GM12873 (cell line): ENCODE results near the gene FICD.

Experiments
- TF ChIP-seq, protein P1 (sequence below): IDR thresholded peaks from 2 replicates; pipeline ENCODE4 v1.5.1; 2012; ENCODE audit warnings: low read depth, mild to moderate bottlenecking, moderate library complexity, low read length, control low read depth; ENCODE audit not compliant: insufficient read depth; ENCODE audit errors: missing control alignments

FICD gene

DNA sequence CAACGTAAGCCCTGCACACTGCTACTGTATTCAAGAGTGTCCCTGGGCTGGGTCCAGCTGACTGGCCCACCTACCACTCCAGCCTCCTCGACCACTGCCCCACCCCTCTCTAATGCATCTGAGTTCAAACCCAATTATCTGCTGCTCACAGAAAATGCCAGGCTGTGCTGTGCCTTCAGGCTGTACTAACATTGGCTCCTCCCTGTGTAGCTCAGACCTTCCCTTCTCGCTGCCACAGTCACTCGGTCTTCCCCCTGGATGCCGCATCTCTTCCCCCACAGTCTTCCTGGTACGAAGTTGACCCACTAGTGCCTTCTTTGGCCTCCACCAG, 12.1 kb downstream of the FICD start:
- TF ChIP-seq, protein P1, sequence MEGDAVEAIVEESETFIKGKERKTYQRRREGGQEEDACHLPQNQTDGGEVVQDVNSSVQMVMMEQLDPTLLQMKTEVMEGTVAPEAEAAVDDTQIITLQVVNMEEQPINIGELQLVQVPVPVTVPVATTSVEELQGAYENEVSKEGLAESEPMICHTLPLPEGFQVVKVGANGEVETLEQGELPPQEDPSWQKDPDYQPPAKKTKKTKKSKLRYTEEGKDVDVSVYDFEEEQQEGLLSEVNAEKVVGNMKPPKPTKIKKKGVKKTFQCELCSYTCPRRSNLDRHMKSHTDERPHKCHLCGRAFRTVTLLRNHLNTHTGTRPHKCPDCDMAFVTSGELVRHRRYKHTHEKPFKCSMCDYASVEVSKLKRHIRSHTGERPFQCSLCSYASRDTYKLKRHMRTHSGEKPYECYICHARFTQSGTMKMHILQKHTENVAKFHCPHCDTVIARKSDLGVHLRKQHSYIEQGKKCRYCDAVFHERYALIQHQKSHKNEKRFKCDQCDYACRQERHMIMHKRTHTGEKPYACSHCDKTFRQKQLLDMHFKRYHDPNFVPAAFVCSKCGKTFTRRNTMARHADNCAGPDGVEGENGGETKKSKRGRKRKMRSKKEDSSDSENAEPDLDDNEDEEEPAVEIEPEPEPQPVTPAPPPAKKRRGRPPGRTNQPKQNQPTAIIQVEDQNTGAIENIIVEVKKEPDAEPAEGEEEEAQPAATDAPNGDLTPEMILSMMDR = no peak

DNA sequence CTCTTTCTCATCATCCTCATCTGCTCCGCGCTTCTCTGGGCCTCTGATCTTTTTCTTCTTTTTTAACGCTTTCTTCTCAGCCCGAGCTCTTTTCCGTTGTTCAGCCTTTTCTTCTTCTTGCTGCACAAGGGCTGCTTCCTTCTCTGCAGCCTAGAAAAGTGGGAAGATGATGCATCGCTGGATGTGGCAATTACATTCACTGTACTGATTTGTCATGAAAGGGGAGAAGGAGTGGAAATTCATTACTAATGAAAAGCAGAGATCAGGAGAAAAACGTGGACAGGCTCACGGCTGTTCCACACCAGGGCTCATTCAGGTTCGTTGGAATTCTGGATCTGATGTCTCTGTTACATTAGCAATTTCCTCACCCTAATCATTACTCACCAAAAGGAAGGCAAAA, 15.1 kb downstream of the FICD start:
- TF ChIP-seq, protein P1 = no peak

DNA sequence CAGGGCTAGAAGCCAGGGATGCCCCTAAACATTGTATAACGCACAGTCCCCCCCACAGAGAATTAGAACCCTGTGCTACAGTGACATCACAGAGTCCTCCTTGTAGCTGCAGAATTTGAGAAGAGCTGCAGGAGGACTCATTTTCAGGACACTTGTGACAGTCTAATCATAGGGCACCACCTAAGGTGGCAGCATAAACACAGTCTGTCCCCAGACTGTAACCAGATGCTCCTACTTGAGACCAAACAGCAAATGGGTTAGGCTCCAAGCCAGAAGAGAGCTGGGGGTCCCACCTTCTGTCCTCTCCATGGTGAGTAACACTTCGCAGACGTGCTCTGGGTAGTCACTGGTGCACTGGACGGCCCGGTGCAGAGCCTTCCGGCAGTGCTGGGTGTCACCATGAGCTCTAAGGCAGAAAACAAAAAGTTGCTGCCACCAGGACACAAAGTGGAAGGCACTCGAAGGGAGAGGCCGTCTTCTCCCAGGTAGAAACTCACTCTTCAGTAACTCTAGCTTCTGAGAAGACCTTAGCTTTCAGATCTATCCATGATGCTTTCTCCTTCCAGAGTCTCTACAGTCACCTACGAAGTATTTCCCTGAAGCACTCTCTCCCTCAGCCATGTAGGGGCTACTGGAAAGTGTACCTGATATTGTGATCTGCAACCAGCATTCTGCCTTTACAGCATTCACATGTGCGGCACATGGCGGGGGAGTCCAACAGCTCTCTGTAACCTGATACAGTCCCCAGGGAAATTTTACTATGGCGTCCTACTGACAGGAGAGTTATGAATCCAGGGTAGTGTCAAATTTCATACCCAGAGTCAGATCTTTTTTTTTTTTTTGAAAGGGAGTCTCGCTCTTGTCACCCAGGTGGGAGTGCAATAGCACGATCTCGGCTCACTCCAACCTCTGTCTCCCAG, 17.1 kb downstream of the FICD start:
- TF ChIP-seq, protein P1 = no peak

DNA sequence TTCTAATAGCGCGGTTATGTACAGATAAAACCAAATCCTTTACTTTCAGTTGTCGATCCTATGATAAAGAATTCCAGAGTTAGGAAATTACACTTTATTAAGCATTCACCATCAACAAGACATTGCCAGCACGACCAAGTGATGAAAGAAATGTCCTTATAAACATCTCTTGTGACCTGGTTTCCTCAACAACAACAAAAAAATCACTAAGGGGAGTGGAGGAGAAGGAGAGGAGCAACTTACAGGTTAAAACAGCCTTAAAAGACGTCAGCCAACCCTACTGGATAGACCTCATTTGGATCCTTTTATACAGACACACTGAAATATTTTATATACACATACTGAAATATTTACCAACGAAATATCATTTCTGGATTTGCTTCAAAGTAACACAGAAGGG, 23.1 kb downstream of the FICD start:
- TF ChIP-seq, protein P1 = no peak

DNA sequence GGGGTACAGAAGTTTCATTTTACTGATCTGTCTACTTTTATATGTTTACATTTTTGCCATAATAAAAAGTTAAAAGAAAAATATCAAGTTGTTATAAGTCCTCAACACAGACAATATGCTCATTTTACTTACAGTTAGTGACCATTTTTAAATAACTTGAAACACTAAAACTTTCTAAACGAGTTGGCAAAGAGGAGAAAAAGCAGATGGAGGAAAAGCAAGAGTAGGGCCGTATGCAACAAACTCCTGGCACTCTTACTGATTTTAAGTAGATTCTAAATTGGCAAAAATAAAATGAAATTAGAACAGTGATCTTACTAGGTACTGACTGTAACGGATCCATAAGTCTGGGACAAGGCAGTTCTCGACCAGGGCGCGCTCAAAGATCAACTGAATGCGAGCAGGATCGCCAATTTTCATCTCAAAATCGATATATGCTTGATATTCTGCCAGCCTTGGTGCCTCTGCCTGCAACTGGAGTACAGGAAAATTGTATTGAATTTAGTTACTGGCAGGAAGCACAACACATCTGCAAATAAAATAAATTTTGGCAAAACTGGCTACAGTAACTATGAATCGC, 23.6 kb downstream of the FICD start:
- TF ChIP-seq, protein P1 = no peak

DNA sequence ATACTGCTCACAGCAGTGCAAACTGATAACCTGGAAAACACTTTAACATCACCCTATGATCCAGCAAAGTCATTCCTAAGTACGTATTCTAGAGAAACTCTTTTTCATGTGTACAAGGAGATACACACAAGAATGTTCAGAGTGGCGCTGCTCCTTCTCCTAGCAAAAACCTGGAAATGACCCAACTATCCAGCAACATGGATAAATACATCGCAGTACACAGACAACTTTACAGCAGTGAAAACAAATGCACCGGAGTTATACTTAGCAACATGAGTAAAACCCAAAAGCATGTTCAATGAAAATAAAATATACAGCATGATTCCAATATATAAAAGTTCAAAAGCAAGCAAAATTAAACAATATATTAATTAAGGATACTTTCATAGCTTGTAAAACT, 27.2 kb downstream of the FICD start:
- TF ChIP-seq, protein P1 = no peak

DNA sequence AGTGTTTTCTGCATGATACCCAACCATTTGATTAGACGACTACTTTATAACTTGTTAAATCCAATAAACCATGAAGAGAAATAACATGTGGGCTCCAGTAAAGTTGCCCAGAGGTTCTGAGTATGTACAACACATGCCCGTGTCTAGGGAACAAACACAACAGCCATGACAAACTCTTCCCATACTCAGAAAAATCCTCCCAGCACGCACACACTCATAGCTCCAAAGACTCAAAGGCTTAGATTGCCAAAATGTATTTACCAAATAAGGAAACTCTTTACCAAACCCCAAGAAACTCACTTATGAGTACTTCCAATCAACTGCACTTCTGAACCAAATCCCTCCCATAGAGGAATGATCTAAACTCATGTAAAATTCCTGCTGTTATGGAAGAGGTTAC, 28.6 kb downstream of the FICD start:
- TF ChIP-seq, protein P1 = no peak
